ENCODE results near the gene ZNF578. TPM values are rescaled to one million over a fixed set of nuclear protein-coding genes. Genes with fewer than 3 reads are reported as not detected.
"Not testable (repeated sequence)": the region's sequence is repeated elsewhere in the genome, so short reads cannot be mapped to it uniquely, and the experiment has no call there.

The ZNF578 gene
- total RNA-seq, 1 donor, result 2.6 TPM

- TF ChIP-seq CTCF (IDR thresholded peaks at IDR 0.05; ENCODE audit: insufficient read depth, low read length), result no peak
- DNase-seq (ENCODE audit: low read depth), result no peak
- H3K4me3 ChIP-seq (ENCODE audit: low read depth, low read length), result no peak overlapping the region
These were observed 79.1 kb downstream of the ZNF578 start for GRCh38 chr19:52532480-52532879.

- TF ChIP-seq CTCF (IDR thresholded peaks at IDR 0.05; ENCODE audit: insufficient read depth, low read length), result no peak
- H3K4me3 ChIP-seq (ENCODE audit: low read depth, low read length), result no peak overlapping the region
- no peak for DNase-seq (ENCODE audit: low read depth)
These were observed 80.5 kb downstream of the ZNF578 start for GRCh38 chr19:52533901-52534300.

GRCh38 chr19:52535385-52535770 is 82.0 kb downstream of the ZNF578 start:
- DNase-seq (ENCODE audit: low read depth), result not testable (repeated sequence)
- peak overlapping the region; percentile 71 for H3K4me3 ChIP-seq (ENCODE audit: low read depth, low read length)

GRCh38 chr19:52535771-52536447 is 82.6 kb downstream of the ZNF578 start:
- TF ChIP-seq CTCF (IDR thresholded peaks at IDR 0.05; ENCODE audit: insufficient read depth, low read length), result peak; percentile 34
- peak; percentile 66 for DNase-seq (ENCODE audit: low read depth)
- peak overlapping the region; percentile 71 for H3K4me3 ChIP-seq (ENCODE audit: low read depth, low read length)

GRCh38 chr19:52536448-52536800 is 83.1 kb downstream of the ZNF578 start:
- DNase-seq (ENCODE audit: low read depth), result no peak
- H3K4me3 ChIP-seq (ENCODE audit: low read depth, low read length), result peak overlapping the region; percentile 71
- no peak for TF ChIP-seq CTCF (IDR thresholded peaks at IDR 0.05; ENCODE audit: insufficient read depth, low read length)

- DNase-seq (ENCODE audit: low read depth); H3K4me3 ChIP-seq (ENCODE audit: low read depth, low read length): not testable (repeated sequence)
These were observed 85.5 kb downstream of the ZNF578 start for GRCh38 chr19:52538815-52539214.

GRCh38 chr19:52541176-52541575 is 87.8 kb downstream of the ZNF578 start:
- not testable (repeated sequence) for H3K4me3 ChIP-seq (ENCODE audit: low read depth, low read length); DNase-seq (ENCODE audit: low read depth)

GRCh38 chr19:52541608-52542007 is 88.3 kb downstream of the ZNF578 start:
- DNase-seq (ENCODE audit: low read depth), result no peak
- no peak overlapping the region for H3K4me3 ChIP-seq (ENCODE audit: low read depth, low read length)
- TF ChIP-seq CTCF (IDR thresholded peaks at IDR 0.05; ENCODE audit: insufficient read depth, low read length), result no peak

- DNase-seq (ENCODE audit: low read depth); H3K4me3 ChIP-seq (ENCODE audit: low read depth, low read length): not testable (repeated sequence)
These were observed 89.2 kb downstream of the ZNF578 start for GRCh38 chr19:52542541-52542940.

Measured in fibroblast of the aortic adventitia (primary cell).